ENCODE measurements around the gene ZER1.
"Not testable (repeated sequence)": the region's sequence is repeated elsewhere in the genome, so short reads cannot be mapped to it uniquely, and the experiment has no call there.

The ZER1 gene

GRCh38 chr9:128771745-128772519 lies at the start of gene ZER1:
TSS of gene ZER1 (minus strand) at chr9:128771927. CDS start at chr9:128755565, 16,362 bp downstream.
- no peak for DNase-seq

- no peak for DNase-seq
Measured at GRCh38 chr9:128820665-128821583, 49.2 kb upstream of the ZER1 start.

- peak; percentile 23 for DNase-seq
Measured at GRCh38 chr9:128819716-128820664, 48.3 kb upstream of the ZER1 start.

- DNase-seq, result no peak
Measured at GRCh38 chr9:128818839-128819715, 47.4 kb upstream of the ZER1 start.

- DNase-seq, result peak; percentile 62
Measured at GRCh38 chr9:128818099-128818838, 46.5 kb upstream of the ZER1 start, which contains the start of gene ENDOG. TSS of gene ENDOG (plus strand) at chr9:128818500. CDS start at chr9:128818685, 185 bp downstream.

GRCh38 chr9:128810873-128811272 lies 39.1 kb upstream of the ZER1 start:
- DNase-seq, result no peak

- DNase-seq, result no peak
Measured at GRCh38 chr9:128809831-128810230, 38.1 kb upstream of the ZER1 start.

GRCh38 chr9:128809036-128809599 lies 37.4 kb upstream of the ZER1 start:
- no peak for DNase-seq

- DNase-seq, result no peak
Measured at GRCh38 chr9:128808543-128808942, 36.8 kb upstream of the ZER1 start.

- DNase-seq, result no peak
Measured at GRCh38 chr9:128807827-128808226, 36.1 kb upstream of the ZER1 start.

GRCh38 chr9:128805661-128806060 lies 33.9 kb upstream of the ZER1 start:
- no peak for DNase-seq

GRCh38 chr9:128802482-128802881 lies 30.8 kb upstream of the ZER1 start:
- no peak for DNase-seq

- no peak for DNase-seq
Measured at GRCh38 chr9:128800061-128800460, 28.3 kb upstream of the ZER1 start.

- no peak for DNase-seq
Measured at GRCh38 chr9:128798896-128799295, 27.2 kb upstream of the ZER1 start.

- DNase-seq, result not testable (repeated sequence)
Measured at GRCh38 chr9:128794961-128795360, 23.2 kb upstream of the ZER1 start.

- no peak for DNase-seq
Measured at GRCh38 chr9:128792978-128793686, 21.4 kb upstream of the ZER1 start.

- DNase-seq, result no peak
Measured at GRCh38 chr9:128792134-128792533, 20.4 kb upstream of the ZER1 start.

- DNase-seq, result no peak
Measured at GRCh38 chr9:128790536-128790935, 18.8 kb upstream of the ZER1 start.

GRCh38 chr9:128788445-128788844 lies 16.7 kb upstream of the ZER1 start:
- no peak for DNase-seq

GRCh38 chr9:128787659-128788058 lies 15.9 kb upstream of the ZER1 start:
- DNase-seq, result no peak

Measured in NCI-H187 treated with DMSO at 0.1 percent for 48 hours (cell line).